Ectodermal cell (in vitro differentiated cells): ENCODE results near the gene IRF2BPL. TPM values are rescaled to one million over a fixed set of nuclear protein-coding genes. Genes with fewer than 3 reads are reported as not detected.

Experiments
- H3K27ac ChIP-seq: 2 replicates; pipeline ENCODE4 v1.7.0; 2013; ENCODE audit warnings: mild to moderate bottlenecking, low read depth, low read length; ENCODE audit not compliant: insufficient read depth, poor library complexity, severe bottlenecking
- H3K27me3 ChIP-seq: 2 replicates; pipeline ENCODE4 v1.7.0; 2013; ENCODE audit warnings: mild to moderate bottlenecking, low read length; ENCODE audit not compliant: insufficient read depth, control insufficient read depth, poor library complexity, severe bottlenecking
- H3K36me3 ChIP-seq: one replicate; pipeline ENCODE4 v1.7.0; 2013; ENCODE audit warnings: low read length; ENCODE audit not compliant: control insufficient read depth, insufficient read depth
- H3K4me1 ChIP-seq: one replicate; pipeline ENCODE4 v1.7.0; 2013; ENCODE audit warnings: low read length; ENCODE audit not compliant: control insufficient read depth, insufficient read depth
- H3K4me3 ChIP-seq: 2 replicates; pipeline ENCODE4 v1.7.0; 2013; ENCODE audit warnings: low read depth, low read length, control low read depth; ENCODE audit not compliant: insufficient read depth
- H3K9me3 ChIP-seq: 2 replicates; pipeline ENCODE4 v1.7.0; 2013; ENCODE audit warnings: mild to moderate bottlenecking, low read length, moderate library complexity; ENCODE audit not compliant: control insufficient read depth
- WGBS, 2 experiments: methylation state at CpG; one replicate each; pipeline ENCODE4 v1.1.7; 2013; ENCODE audit warnings: missing lambda C conversion rate in 2 of 2; 5-methylcytosine and 5-hydroxymethylcytosine counted together
- polyA plus RNA-seq, 4 experiments: library from polyadenylated mRNA; stranded (reverse); fragments of 50-300 nt; gene quantifications; one replicate each; pipeline ENCODE4 v1.2.3, GENCODE V29; 2013

The IRF2BPL gene
- 15.5 TPM for polyA plus RNA-seq (2013, experiment 1 of 4)
- 12.7 TPM for polyA plus RNA-seq (2013, experiment 2 of 4)
- 15.6 TPM for polyA plus RNA-seq (2013, experiment 3 of 4)
- 16.1 TPM for polyA plus RNA-seq (2013, experiment 4 of 4)

DNA sequence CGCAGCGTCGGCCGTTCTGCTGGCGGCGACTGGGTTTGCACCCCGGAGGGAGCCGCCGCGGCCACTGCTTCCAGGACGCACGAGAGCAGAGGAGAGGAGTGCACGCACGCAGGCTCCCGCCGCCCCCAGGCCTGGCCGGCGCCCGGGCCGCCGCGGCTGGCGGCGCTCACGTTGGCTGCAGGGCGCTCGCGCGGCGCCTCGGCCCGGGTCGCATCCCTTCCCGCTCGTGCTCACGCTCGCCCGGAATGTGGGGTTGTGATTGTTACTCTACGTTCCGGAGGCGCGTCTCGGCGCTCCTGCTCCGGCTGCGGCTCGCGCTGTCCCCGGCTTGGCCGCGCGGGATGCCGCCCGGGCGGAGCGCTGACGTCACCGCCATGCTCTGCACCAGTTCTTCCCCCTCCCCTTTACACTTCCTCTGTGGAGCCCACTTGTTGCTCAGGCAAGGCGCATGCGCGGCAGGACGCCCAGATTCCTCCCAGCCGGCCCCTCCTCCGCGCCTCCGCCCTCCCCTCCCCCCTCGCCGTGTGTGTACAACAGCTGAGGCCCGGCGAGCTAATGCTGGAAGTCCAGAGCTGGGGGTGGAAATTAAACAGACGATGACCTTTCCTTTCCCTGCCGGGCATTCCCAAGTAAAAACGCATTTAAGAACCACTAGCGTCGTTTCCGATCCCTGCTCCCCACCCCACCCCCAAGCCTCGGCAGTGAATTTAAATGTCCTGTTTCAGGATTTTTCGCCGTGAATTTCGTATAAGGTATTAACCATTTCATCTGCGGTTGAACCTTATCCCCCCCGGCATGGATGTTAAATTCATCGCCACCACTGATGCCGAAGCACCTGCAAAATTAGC is at the start of gene IRF2BPL:
IRF2BPL (minus strand) TSS at position 325 of the 848 bp plus-strand sequence. CDS start 916 bp downstream, outside the sequence.
- Histone ChIP-seq H3K27ac (peak within 1 kb of the TSS; percentile 66), H3K36me3 (no peaks in the 10 kb centered on the region), H3K4me3 (peak within 1 kb of the TSS; percentile 71), H3K27me3 (peaks cover 30% of the 10 kb centered on the region), H3K9me3 (no peaks in the 10 kb centered on the region), H3K4me1 (peaks cover 54% of the 10 kb centered on the region)
- WGBS, 2 experiments = 0 to 1% methylated on average over 83 of the region's 84 CpGs

DNA sequence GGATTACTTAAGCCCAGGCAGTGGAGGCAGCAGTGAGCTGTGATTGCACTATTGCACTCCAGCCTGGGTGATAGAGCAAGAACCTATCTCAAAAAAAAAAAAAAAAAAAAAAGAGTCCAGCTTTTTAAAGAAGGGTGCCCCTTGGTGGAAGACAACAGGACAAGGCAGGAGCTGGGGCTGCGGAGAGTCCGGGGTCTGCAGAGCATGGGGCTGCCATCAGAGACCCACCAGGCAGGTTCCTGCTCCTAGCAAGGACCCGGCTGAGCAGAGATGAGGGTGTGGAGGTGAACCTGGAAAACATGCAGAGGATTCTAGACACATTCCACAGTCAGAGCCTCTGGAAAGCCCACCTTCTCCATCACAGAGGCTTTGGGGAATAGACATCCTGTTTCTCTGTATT is 48.5 kb upstream of the IRF2BPL start:
- WGBS, 2 experiments = 94 to 96% methylated on average over 3 of the region's 3 CpGs
- Histone ChIP-seq H3K4me1 (peaks cover 17% of the 10 kb centered on the region), H3K4me3 (no peak overlapping the region), H3K27me3 (no peaks in the 10 kb centered on the region), H3K9me3 (no peaks in the 10 kb centered on the region), H3K36me3 (no peaks in the 10 kb centered on the region), H3K27ac (peak overlapping the region; percentile 13)

DNA sequence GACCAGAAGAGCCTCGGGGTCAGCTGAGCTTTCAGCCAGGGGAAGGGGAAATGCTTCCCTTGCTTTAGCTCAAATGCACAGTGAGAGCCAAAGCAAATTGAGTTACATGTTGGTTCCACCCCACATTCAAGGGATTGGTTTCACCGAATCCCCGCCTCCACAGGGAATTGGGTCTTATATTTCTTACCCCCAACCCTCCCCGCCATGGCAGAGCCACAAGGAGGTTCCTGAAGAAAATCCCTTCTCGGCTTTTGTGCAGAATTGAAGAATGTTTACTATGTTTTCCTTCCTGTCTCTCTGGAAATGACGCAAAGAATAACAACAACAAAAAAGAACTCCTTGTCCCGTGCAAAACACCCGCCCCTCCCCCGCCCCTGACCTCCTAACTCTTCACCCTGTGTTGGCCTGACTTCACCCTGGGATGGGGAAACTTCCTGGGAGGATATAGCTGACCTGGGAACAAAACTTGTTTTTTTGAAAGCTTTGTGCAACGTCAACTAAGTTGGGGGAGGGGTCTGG is 47.7 kb upstream of the IRF2BPL start:
- H3K9me3 ChIP-seq = no peaks in the 10 kb centered on the region
- no peak overlapping the region for H3K4me3 ChIP-seq
- H3K36me3 ChIP-seq = no peaks in the 10 kb centered on the region
- H3K4me1 ChIP-seq = peaks cover 17% of the 10 kb centered on the region
- H3K27ac ChIP-seq = peak overlapping the region; percentile 38
- WGBS, 2 experiments = 31 to 34% methylated on average over 10 of the region's 10 CpGs
- no peaks in the 10 kb centered on the region for H3K27me3 ChIP-seq

DNA sequence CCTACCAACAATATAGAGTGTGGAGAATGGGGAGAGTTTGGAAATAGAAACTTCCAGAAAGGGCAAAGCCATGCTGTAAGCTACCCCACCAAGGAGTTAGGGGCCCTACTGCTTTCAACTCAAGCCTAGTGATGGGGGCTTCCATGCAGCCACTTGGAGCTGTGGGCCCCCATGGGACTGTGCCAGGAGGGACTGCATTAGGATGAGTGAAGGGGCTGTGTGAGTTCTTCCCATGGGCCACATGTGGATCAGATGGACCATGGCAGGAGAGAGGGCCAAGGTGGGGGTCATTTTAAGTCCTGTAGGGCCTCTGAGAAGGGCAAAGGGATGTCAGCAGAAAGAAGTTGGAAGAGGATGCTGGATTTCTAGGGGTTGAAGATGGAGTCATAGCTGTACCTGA is 46.5 kb upstream of the IRF2BPL start:
- Histone ChIP-seq H3K4me3 (no peak overlapping the region), H3K9me3 (no peaks in the 10 kb centered on the region), H3K27ac (no peak overlapping the region), H3K27me3 (no peaks in the 10 kb centered on the region), H3K4me1 (peaks cover 17% of the 10 kb centered on the region), H3K36me3 (no peaks in the 10 kb centered on the region)

DNA sequence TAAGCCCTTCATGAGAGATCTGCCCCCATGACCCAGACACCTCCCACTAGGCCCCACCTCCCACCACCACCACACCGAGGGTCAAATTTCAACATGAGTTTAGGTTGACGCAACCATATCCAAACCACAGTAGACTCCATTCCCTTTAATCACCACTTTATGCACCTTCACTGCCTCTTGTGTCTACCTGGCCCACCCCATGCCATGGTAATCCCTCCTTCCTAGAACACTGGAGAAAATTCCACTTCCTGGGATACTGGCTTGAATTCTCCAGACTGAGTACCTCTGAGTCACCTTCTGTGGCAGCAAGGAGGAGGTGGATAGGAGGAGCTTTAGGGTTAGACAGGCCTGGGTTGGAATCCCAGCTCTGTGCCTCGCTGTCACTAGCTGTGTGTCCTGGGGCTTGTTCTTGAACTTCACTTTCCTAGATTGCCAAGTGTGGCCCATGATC is 43.5 kb upstream of the IRF2BPL start:
- WGBS, 2 experiments = 77 to 83% methylated on average over 3 of the region's 3 CpGs
- H3K36me3 ChIP-seq = no peaks in the 10 kb centered on the region
- no peak overlapping the region for H3K27ac ChIP-seq
- H3K4me3 ChIP-seq = no peak overlapping the region
- H3K27me3 ChIP-seq = no peaks in the 10 kb centered on the region
- H3K9me3 ChIP-seq = no peaks in the 10 kb centered on the region
- H3K4me1 ChIP-seq = peaks cover 14% of the 10 kb centered on the region

DNA sequence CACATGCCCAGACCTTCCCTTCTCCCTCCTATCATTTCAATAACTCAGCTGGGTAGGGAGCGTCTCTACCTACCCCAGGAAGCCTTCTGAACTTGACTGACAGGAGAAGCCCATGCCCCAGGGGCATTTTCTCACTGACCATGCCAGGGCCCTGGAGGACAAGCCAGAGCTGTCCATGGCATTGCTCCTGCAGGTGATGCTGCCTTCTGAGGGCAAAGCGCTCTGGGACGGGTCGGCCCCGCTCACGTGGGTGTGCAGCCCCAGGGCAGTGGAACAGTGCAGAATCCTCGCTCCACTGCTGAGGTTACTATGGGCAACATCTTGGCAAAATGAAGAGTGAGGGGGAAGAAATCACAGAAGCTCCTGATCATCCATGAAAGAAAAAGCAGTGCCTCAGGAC is 41.0 kb upstream of the IRF2BPL start:
- Histone ChIP-seq H3K4me1 (peaks cover 6% of the 10 kb centered on the region), H3K27ac (no peak overlapping the region), H3K9me3 (no peaks in the 10 kb centered on the region), H3K36me3 (no peaks in the 10 kb centered on the region), H3K27me3 (no peaks in the 10 kb centered on the region), H3K4me3 (no peak overlapping the region)
- 91 to 94% methylated on average over 7 of the region's 7 CpGs for WGBS, 2 experiments

DNA sequence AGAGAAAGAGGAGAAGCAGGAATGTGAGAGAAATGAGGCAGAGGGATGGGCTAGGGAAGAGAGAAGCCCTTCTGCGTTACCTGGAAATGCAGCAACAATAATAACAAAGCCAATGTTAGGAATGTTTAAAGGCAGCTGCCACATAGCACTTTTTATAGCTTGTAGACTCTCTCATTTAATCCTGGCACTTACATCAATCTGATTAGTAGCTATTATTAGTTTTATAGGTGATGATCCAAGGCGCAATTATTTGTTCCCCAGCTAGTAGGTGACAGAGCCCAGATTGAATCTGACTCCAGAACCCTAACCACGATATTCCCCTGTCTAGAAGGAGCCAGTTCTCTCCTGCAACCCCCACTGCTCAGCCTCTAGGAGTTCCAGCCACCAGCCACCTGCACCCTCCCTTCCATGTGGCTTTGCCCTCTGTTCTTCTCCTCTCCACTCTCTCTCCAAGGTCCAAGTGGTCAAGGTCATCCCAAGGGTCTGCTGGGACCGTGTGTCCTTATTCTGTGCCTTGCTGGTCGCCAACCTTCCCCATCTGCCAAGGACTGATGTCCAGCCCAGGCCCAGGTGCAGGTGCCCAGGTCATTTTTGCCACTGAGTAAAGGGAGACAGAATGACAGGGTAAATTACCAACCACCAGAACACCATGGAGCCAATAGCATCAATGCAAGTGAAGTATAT is 40.2 kb upstream of the IRF2BPL start:
- no peaks in the 10 kb centered on the region for H3K27me3 ChIP-seq
- H3K27ac ChIP-seq = no peak overlapping the region
- no peak overlapping the region for H3K4me3 ChIP-seq
- H3K36me3 ChIP-seq = no peaks in the 10 kb centered on the region
- peaks cover 10% of the 10 kb centered on the region for H3K4me1 ChIP-seq
- WGBS, 2 experiments = 75 to 78% methylated on average over 5 of the region's 5 CpGs
- no peaks in the 10 kb centered on the region for H3K9me3 ChIP-seq

DNA sequence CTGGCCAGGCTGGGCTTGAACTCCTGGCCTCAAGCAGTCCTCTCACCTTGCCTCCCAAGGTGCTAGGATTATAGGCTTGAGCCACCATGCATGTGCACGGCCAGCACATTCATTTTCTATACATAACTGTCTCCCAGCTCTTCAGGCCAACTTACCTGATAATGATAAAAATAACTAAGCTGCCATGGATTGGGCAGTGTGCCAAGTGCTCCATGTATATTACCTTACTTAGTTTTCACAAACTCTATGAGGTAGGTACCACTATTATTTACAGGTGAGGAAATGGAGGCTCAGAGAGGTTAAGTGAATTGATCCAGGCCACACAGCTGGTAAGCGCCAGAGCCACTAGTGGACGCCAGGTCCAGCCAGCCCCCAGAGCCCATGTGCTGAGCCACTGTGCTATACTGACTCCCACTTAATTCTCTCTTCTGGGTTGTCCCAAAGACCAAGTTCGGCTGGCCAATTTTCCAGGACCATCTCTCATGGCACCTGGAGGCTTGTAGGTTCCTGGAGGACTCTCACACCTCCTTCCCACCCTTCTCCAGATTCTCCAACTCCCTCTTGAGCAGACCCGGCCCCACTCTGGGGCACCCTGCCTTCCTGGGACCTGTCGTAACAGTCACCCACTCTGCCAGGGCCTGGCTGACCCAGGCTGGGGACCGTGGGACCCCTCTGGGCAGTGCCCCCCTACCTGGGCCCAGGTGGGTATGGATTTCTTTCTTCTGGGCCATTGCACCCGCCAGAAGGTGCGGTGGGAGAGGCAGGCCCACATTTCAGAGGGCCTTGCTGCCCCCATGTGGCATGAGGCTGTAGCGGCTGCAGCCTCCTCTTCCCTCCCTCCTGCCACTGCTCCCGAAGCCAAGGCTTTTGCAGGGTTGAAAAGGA is 39.4 kb upstream of the IRF2BPL start:
- no peaks in the 10 kb centered on the region for H3K36me3 ChIP-seq
- H3K4me1 ChIP-seq = peaks cover 10% of the 10 kb centered on the region

DNA sequence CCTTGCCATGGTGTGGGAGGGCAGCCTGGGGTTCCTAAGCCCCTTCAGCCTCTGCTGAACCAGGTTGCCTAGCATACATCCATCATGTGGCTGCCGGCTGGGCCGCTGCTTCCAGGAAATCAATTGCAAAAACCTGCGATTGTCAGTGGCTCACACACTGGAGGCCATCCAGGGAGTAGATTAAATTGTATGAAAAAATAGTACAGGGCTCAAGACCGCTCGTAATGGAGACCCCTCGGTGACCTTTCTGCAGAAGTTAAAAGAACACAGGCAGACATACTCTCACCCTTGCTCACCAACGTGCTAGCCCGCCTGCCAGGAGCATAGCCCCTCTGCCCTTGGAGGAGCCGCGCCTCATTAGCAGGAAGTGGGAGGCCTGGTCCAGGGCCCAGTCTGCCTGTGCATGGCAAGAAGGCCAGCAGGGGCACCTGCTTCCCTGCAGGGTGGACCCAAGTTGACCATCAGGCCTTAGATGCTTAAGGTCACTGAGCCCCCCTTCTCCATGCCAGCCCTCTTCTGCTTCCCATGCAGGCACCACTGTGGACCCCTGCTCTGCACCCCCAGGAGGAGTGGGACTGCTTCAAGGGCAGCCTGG is 38.2 kb upstream of the IRF2BPL start:
- WGBS, 2 experiments = 87 to 92% methylated on average over 10 of the region's 10 CpGs
- Histone ChIP-seq H3K27ac (no peak overlapping the region), H3K36me3 (no peaks in the 10 kb centered on the region), H3K4me1 (peaks cover 10% of the 10 kb centered on the region), H3K4me3 (no peak overlapping the region), H3K27me3 (no peaks in the 10 kb centered on the region), H3K9me3 (no peaks in the 10 kb centered on the region)

More for the DNA sequence above, 39.4 kb upstream of the IRF2BPL start:
- H3K27ac ChIP-seq = no peak overlapping the region
- no peaks in the 10 kb centered on the region for H3K9me3 ChIP-seq
- no peak overlapping the region for H3K4me3 ChIP-seq
- WGBS, 2 experiments = 45 to 48% methylated on average over 10 to 11 of the region's 11 CpGs
- H3K27me3 ChIP-seq = no peaks in the 10 kb centered on the region
